Stimulated activated CD8-positive, alpha-beta memory T cell treated with anti-CD3 and anti-CD28 coated beads, Interleukin-2, amount 100 ng/mL, for 48 hours (primary cell): ENCODE data around the gene FZD7.

Experiments used
- DNase-seq, 2 donors: peaks; one replicate each; pipeline ENCODE4 v3.0.0-alpha.2; 2020; ENCODE audit warnings: low read depth in 2 of 2

FZD7 gene

DNA sequence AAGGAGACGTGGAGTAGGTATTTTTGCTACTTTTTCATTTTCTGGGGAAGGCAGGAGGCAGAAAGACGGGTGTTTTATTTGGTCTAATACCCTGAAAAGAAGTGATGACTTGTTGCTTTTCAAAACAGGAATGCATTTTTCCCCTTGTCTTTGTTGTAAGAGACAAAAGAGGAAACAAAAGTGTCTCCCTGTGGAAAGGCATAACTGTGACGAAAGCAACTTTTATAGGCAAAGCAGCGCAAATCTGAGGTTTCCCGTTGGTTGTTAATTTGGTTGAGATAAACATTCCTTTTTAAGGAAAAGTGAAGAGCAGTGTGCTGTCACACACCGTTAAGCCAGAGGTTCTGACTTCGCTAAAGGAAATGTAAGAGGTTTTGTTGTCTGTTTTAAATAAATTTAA, 3.4 kb downstream of the FZD7 start:
- DNase-seq, result no peak

DNA sequence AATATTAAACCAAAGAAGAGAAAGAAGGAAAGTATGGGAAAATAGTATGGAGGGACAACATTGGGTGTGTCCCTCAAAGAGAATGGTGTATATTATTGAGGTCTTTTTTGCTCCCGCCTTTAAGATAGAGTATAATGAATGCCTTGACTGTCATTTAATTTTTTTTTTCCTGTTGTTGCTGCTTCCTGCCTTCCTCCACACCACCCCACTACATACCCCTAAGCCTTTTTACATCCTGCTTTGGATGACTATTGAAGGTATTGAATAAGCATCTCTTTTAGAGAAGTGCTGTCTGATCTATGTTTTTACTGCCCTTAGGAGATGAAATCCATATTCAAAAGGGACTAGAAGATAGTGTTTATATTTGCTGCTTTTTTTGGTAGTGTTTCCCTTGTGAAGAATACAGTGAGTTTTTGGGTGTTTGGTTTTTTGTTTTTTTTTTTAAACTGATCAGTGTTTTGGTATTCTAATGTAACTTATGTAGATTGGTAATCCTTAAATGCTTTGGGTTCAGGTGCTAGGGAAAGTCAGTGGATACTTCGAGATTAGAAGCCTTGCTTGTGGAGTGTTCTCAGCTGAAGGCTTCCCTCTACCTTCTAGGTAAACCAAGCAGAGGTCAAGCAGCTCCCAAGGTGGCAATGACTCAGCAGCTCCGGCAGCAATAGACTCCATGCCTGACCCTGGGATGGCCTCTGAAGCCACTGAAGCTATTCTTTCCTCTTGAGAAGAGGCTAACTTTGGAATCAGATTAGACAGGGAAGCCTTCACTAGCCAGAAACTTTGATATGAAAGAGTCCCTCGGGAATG, 5.0 kb downstream of the FZD7 start:
- DNase-seq, result no peak

GRCh38 chr2:202039278-202040078, 5.8 kb downstream of the FZD7 start:
- DNase-seq, result no peak

DNA sequence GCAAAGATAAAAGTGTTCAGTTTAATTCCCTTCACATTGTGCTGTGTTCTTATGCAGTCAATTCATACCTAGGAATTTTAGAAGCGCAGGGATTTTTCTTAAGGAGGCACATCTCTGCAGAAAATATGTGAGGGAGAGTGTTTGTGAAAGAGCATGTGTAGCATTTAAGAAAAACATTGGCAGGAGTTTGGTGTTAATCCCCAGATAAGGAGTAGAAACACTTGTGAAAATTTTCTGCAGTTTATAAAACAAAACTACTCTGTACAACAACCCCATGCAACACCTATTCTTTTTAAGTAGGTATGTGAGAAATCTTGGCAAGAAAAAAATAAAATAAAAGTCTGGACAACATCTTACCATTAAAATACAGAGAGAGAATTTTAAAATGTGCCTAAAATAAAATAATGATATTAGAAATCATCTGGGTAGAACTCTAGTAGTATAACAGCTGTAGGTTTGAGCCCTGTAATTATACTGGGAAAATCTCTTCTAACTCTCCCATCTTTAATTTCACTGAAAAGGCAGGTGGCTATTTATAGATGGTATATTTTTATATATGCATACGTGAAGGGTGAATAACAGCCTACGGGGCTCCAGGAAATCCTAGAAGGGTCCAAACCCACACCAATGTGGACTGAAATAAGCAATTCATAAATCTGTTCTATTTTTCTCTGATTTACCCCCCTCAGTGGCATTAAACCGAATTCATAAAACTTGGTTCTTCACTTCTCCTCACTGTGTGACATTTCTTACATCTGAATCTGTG, 6.6 kb downstream of the FZD7 start:
- no peak for DNase-seq

DNA sequence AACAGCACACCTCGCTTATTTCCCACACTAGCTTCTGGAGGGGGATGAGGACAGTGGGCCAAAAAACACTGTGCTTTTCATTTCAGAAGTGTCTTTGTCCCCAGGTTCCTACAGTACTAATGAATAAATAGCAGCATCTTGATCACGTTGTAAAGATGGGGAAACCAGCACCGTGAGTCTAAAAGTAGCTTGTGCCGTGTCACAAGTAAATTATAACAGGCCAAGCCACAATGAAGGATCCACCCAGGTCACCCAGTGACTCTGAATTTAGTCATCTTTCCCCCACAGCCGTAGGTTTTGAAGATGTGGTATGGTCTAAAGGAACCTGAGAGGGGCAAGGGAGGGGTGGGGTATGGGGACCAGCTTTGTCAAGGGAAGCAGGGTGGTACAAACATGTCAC, 8.8 kb downstream of the FZD7 start:
- DNase-seq, result no peak

GRCh38 chr2:202043475-202043874, 9.8 kb downstream of the FZD7 start:
- no peak for DNase-seq

DNA sequence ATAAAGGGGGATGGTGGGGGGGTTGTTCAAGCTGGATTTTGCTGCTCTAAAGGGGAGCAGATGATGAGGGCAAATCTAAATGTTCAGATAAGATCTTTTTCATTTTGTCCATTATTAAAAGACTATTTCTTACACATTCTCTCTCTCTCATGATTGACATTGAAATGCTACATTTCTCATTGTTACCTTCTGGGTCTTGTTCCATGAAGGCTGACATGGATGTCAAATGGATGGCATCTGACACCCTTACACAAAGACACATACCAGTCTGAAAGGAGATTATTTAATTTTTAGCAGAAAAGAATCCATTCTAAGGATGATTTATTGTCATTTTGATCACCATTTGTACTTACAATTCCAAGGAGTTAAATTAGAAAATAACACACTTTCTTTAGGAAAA, 11.1 kb downstream of the FZD7 start:
- no peak for DNase-seq

GRCh38 chr2:202046572-202046971, 12.9 kb downstream of the FZD7 start:
- no peak for DNase-seq

DNA sequence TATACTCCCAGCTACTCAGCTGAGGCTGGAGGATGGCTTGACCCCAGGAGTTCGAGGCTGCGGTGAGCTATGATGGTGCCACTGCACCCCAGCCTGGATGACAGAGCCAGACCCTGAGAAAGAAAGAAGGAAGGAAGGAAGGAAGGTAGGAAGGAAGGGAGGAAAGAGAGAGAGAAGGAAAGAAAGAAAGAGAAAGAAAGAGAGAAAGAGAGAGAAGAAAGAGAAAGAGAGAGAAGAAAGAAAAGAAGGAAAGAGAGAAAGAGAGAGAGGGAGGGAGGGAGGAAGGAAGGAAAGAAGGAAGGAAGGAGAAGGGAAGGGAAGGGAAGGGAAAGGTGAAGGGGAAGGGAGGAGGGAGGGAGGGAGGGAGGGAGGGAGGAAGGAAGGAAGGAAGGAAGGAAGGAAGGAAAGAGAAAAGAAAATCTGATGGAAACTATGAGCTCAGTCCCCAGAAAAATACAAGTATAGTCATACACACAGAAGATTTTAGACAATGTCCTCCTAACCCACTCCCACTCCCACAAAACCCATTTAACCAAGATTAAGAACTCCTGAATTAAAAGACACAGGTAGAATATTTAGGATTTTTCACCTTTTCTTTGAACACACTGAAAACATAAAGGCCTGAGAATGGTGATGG, 15.6 kb downstream of the FZD7 start:
- DNase-seq, result no peak

GRCh38 chr2:202049840-202050239, 16.2 kb downstream of the FZD7 start:
- no peak for DNase-seq

- DNase-seq, result no peak
Measured at GRCh38 chr2:202050652-202051051, 17.0 kb downstream of the FZD7 start.

- no peak for DNase-seq
Measured at GRCh38 chr2:202051499-202052161, 18.0 kb downstream of the FZD7 start.

GRCh38 chr2:202052235-202052634, 18.6 kb downstream of the FZD7 start:
- DNase-seq, result no peak

GRCh38 chr2:202054679-202055078, 21.0 kb downstream of the FZD7 start:
- no peak for DNase-seq

DNA sequence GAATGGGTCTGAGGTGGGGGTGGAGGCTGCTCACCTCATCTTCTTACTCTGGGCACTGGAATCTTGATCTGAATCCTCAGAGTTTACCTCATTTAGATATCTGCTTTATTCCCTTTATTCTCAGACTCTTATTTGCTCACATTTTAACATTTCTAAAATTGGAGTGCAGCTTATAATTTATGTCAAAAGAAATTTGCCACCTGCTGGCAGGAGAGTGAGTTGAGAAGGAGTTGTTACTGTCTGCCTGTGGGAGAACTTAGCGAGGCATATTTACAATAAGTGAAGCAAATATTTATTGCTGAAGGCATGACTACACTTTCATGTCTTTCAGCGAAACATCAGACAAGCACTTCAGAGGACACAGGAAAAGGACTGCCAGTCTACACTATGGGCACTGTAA, 23.0 kb downstream of the FZD7 start:
- DNase-seq, result no peak

DNA sequence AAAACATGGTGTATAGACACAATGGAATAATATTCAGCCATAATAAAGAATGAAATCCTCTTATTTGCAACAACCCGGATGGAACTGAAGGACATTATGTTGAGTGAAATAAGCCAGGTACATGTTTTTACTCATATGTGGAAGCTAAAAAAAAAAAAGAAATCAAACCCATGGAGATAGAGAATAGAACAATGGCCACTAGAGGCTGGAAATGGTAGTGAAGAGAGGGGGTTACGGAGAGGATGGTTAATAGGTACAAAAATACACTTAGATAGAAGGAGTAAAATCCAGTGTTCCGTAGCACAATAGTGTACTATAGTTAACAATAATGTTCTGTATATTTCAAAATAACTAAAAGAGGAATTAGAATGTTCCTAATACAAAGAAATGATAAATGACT, 26.6 kb downstream of the FZD7 start:
- DNase-seq, result no peak

DNA sequence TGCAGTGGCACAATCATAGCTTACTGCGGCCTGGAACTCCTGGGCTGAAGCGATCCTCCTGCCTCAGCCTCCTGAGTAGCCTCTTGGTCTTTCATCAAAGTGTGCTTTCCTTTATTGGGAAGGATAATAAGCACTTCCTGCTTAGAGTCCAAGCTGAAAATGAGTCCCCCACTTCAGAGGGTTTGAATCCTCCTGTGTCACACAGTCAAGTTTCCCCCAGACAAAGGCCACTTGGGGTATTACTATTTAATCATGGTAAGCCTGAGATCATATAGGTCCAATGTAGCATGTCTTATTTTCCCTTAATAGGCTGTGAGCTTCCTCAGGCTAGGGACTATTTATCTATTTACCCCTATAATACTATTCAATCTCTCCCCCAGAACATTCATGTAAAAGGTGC, 28.0 kb downstream of the FZD7 start:
- DNase-seq, result no peak

DNA sequence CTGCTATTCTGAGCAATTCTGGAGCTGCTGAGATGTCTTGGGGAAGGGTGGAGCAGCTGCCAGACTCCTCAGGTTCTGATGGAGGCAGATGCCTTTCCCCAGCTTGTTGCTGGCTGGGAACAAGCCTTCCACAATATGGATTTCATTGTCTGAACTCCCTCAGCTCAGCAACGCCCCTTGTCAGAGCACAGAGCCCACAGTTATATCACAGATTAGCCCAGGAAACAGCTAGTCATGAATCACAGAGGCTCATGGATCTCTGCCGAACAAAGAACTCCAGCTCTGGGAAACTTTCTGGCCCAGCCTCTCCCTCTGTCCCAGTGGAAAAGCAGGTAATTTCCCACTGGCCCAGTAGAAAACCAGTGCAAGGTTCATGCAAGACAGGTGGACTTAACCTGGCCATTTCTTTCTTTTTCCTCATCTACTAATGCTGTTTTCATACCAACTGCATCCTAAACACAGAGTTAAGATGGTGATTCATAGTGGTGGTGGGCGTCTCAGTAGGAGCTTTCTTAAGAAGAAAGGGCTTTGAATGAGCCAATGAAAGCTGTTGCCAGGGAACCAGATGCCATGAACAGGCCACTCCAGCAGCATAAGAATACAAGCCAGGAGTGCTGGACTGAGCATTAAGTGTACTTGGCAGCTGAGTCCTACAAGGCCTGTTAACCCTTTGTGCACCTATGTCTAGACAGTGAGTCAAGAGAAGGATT, 30.7 kb downstream of the FZD7 start:
- DNase-seq, result no peak

DNA sequence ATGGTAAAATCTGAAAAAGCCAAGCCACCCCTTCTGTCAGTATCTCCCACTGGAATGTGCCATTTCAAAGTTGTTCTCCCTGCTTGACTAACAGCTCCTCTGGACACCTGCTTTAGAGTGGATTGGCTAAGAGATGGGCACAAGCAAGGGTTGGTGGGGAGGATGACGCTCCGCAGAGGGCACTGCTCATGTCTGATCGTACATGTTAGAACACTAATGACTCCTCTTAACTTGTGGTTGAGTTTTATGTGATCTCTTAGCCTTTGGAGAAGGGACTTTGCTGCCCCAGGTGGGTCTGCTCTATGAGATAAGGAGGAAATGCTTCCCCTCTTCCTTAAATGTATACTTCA, 31.2 kb downstream of the FZD7 start:
- no peak for DNase-seq

GRCh38 chr2:202065876-202066275, 32.2 kb downstream of the FZD7 start:
- no peak for DNase-seq

- DNase-seq, result no peak
Measured at GRCh38 chr2:202066875-202067274, 33.2 kb downstream of the FZD7 start.
